AG04450 (cell line): ENCODE results near the gene ZNF581. TPM values are rescaled to one million over a fixed set of nuclear protein-coding genes. Genes with fewer than 3 reads are reported as not detected.

Experiments used
- CTCF ChIA-PET: fragments of 300-600, 350-600 bp; formaldehyde crosslinking; extraction: SDS; loops from one replicate; lab custom pipeline; 2022; ENCODE audit warnings: antibody characterized with exemption, inconsistent platforms; lab: Charles Lee
- POLR2A ChIA-PET: fragments of 350-600 bp; formaldehyde crosslinking; extraction: SDS; loops from one replicate; lab custom pipeline; 2021; ENCODE audit warnings: antibody characterized with exemption, inconsistent platforms; lab: Yijun Ruan, JAX
- DNase-seq: peaks from one replicate; pipeline ENCODE4 v3.0.0-alpha.2; 2011; ENCODE audit warnings: low read depth, low spot score
- H3K27ac ChIP-seq: one replicate; pipeline ENCODE4 v1.5.1; 2012; ENCODE audit warnings: low read depth, low read length, control low read depth
- H3K27me3 ChIP-seq: one replicate; pipeline ENCODE4 v1.6.0; 2012; ENCODE audit warnings: low read length; ENCODE audit not compliant: control insufficient read depth, insufficient read depth
- H3K4me3 ChIP-seq: 2 replicates; pipeline ENCODE4 v1.5.1; 2011; ENCODE audit warnings: mild to moderate bottlenecking, low read depth, low read length, control low read depth
- H3K9me3 ChIP-seq: 2 replicates; pipeline ENCODE4 v1.5.1; 2012; ENCODE audit warnings: low read length; ENCODE audit not compliant: control insufficient read depth, insufficient read depth
- polyA plus RNA-seq: library from polyadenylated mRNA; depleted of rRNA; stranded (reverse); fragments of >200 nt; gene quantifications from 2 replicates; pipeline ENCODE4 v1.2.3, GENCODE V29; 2011
- TF ChIP-seq, protein P1 (sequence below): IDR thresholded peaks from 2 replicates; pipeline ENCODE4 v1.5.1; 2011; ENCODE audit warnings: low read depth, low read length, control low read depth, inconsistent platforms

ZNF581 gene
- polyA plus RNA-seq, 1 experiment, result 19.1 TPM

DNA sequence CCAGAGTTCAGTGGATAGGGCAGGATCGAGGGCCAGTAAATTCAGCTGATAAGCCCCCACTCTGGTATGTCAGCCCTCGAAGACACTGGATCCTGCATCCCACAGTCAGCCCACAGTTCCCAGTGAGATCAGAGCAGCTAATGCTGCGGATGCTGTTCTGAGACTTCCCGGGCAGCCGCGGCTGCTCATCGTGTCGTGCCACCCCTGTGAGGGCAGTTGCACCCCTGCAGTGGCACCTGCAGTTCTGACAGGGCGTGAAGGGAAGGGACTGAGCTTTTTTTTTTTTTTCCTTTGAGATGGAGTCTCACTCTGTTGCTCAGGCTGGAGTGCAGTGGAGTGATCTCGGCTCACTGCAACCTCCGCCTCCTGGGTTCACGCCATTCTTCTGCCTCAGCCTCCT lies 24.1 kb downstream of the ZNF581 start:
- DNase-seq, result no peak
- Histone ChIP-seq H3K4me3 (no peak overlapping the region), H3K9me3 (no peaks in the 10 kb centered on the region; the same call in 1 of the 2 replicates), H3K27me3 (no peaks in the 10 kb centered on the region), H3K27ac (no peak overlapping the region)
- ChIA-PET CTCF (no interaction called here), POLR2A (interaction anchor here (0.6 kb wide), 1 partner anchor 464 kb away, joined by 3 read pairs; no protein-coding TSS in a partner anchor)
- TF ChIP-seq, protein P1, sequence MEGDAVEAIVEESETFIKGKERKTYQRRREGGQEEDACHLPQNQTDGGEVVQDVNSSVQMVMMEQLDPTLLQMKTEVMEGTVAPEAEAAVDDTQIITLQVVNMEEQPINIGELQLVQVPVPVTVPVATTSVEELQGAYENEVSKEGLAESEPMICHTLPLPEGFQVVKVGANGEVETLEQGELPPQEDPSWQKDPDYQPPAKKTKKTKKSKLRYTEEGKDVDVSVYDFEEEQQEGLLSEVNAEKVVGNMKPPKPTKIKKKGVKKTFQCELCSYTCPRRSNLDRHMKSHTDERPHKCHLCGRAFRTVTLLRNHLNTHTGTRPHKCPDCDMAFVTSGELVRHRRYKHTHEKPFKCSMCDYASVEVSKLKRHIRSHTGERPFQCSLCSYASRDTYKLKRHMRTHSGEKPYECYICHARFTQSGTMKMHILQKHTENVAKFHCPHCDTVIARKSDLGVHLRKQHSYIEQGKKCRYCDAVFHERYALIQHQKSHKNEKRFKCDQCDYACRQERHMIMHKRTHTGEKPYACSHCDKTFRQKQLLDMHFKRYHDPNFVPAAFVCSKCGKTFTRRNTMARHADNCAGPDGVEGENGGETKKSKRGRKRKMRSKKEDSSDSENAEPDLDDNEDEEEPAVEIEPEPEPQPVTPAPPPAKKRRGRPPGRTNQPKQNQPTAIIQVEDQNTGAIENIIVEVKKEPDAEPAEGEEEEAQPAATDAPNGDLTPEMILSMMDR, result no peak

DNA sequence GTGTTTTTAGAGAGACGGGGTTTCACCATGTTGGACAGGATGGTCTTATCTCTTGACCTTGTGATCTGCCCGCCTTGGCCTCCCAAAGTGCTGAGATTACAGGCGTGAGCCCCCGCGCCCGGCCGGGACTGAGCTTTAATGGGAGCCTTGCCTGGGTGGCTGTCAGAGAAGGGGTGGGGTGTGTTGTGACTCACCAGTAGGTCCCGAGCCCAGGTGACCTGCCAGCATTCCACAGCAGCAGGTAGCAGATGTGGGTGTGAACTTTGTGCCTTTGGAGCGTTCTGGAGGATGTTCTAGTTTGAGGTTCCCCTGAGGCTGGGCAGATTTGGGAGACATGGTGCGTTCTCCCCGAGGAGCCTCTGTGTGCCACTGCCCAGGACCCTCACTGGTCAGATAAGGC lies 24.5 kb downstream of the ZNF581 start:
- TF ChIP-seq, protein P1, result no peak
- DNase-seq, result no peak
- Histone ChIP-seq H3K9me3 (no peaks in the 10 kb centered on the region; the same call in 1 of the 2 replicates), H3K27me3 (no peaks in the 10 kb centered on the region), H3K4me3 (no peak overlapping the region), H3K27ac (no peak overlapping the region)
- ChIA-PET CTCF (no interaction called here), POLR2A (no interaction called here)

DNA sequence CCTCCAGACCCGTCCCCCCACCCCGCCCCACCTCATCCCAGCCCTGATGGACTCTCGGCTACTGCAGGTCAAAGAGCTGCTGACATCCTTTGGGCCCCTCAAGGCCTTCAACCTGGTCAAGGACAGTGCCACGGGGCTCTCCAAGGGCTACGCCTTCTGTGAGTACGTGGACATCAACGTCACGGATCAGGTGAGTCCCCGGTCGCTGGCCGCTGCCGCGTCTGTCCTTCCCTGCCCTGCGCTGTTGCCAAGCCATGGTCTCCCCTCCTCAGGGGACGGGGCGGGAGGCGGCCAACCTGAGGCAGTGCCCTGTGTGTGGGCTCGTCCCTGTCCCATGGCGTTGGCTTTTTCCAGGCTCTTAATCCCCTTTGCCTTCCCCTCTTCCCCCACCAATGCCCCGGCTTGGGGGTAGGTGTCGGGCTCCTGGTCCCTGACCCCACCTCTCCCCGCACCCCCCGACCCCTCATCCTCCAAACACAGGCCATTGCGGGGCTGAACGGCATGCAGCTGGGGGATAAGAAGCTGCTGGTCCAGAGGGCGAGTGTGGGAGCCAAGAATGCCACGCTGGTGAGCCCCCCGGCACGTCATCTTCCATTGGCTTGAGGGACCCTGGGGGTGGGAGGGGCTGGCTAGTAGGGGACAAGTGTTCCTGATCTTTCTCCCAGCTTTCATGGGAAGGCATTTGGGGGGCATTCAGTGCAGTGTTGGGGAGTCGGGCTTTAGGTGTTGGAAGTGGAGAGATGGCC lies 25.3 kb downstream of the ZNF581 start:
- TF ChIP-seq, protein P1, result no peak
- ChIA-PET POLR2A (no interaction called here), CTCF (no interaction called here)
- Histone ChIP-seq H3K27ac (no peak overlapping the region), H3K4me3 (no peak overlapping the region), H3K27me3 (no peaks in the 10 kb centered on the region), H3K9me3 (no peaks in the 10 kb centered on the region; the same call in 1 of the 2 replicates)
- no peak for DNase-seq

DNA sequence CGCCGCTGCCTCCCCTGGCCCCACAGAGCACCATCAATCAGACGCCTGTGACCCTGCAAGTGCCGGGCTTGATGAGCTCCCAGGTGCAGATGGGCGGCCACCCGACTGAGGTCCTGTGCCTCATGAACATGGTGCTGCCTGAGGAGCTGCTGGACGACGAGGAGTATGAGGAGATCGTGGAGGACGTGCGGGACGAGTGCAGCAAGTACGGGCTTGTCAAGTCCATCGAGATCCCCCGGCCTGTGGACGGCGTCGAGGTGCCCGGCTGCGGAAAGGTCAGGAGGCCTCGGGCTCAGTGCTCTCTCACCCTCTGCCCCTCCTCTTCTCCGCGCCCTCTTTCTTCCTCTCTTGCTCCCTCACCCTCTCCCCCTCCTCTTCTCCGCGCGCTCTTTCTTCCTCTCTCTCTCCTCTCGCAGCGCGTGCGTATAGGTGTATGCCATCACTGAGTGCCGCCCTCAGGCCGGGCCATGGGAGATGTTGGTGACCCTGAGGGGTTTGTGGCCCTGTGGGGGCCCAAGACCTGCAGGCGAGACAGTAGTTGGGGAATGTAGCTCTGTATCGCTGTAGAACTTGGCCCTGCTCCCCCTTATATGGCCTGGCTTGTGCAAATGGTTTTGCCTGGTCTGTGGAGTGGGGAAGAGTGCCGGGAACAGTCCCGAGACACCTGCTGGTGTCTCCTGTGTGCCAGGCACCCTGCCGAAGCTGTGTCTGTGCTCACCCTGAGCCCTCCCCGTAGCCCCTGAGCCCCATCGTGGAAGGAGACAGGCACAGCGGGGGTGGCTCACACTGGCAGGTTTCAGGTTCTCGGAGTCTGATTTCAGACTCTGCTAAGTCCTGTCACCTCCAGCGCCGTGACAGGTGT lies 26.2 kb downstream of the ZNF581 start:
- H3K27ac ChIP-seq, result no peak overlapping the region
- DNase-seq, result no peak
- TF ChIP-seq, protein P1, result no peak
- no peak overlapping the region for H3K4me3 ChIP-seq
- ChIA-PET POLR2A (interaction anchor here (0.6 kb wide), 1 partner anchor 9 kb away, joined by 7 read pairs; no protein-coding TSS in a partner anchor), CTCF (no interaction called here)
- no peaks in the 10 kb centered on the region; the same call in 1 of the 2 replicates for H3K9me3 ChIP-seq
- H3K27me3 ChIP-seq, result no peaks in the 10 kb centered on the region
